Esophagus mucosa (tissue), 1 donor: ENCODE data around the gene SYT13. TPM values are rescaled to one million over a fixed set of nuclear protein-coding genes. Genes with fewer than 3 reads are reported as not detected.

Experiments used
- ATAC-seq: fragments of 200-7000 bp; cut with Tn5 transposase; one replicate; pipeline ENCODE4 v1.9.1; 2020
- total RNA-seq: library from RNA; stranded (reverse); gene quantifications from one replicate; pipeline ENCODE4 v1.2.4, GENCODE V29; 2023
- donor health status: DM: yes; HTN: yes; CAD: no.

The SYT13 gene
- total RNA-seq, 1 donor from 2014 or later: not detected

DNA sequence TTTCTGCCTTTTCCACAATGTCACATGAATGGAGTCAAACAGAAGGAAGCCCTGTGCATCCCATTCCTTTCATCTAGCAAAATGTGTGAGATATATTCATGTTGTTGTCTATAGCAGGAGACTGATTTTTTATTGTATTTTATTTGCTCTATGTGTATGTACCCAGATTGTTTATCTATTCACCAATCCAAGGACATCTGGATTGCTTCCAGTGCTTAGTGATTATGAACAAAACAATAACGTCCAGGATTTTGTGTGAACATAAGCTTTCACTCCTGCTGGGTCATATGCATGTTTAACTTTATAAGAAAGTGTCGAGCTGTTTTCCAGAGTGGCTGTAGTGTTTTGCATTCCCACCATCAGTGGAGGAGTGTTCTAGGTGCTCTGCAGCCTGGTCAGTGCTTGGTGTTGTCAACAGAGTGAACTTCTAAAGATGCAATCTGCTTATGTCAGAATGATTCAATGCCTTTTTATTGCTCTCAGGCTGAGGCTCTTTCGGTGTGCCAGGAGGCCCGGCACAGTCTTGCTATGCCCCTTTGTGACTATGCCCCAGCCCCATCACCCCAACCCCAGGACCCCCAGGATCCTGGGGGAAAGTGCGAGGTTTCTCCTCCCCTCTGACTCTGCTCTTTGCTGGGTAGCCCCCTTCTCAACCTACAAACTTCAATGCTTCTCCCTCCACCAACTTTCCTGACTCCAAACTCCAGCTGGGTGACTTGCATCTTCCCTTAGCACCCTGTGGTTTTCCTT lies 19.9 kb upstream of the SYT13 start:
- no peak for ATAC-seq

DNA sequence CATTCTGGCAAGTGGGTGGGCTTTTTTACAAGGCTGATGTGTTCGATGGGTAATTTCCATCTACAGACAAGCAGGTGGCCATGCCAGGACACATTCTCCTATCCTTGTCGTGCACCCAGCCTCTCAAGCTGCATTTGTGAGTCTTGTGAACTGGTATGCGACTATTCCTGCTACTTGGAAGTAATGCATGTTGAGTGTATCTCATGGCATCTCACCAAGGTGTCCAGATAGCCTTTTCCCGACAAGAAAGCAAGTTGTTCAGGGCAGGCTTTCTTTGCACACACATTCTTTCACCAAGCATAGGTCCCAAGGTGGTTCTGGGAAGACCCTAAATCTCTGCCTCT lies 18.8 kb upstream of the SYT13 start:
- no peak for ATAC-seq

DNA sequence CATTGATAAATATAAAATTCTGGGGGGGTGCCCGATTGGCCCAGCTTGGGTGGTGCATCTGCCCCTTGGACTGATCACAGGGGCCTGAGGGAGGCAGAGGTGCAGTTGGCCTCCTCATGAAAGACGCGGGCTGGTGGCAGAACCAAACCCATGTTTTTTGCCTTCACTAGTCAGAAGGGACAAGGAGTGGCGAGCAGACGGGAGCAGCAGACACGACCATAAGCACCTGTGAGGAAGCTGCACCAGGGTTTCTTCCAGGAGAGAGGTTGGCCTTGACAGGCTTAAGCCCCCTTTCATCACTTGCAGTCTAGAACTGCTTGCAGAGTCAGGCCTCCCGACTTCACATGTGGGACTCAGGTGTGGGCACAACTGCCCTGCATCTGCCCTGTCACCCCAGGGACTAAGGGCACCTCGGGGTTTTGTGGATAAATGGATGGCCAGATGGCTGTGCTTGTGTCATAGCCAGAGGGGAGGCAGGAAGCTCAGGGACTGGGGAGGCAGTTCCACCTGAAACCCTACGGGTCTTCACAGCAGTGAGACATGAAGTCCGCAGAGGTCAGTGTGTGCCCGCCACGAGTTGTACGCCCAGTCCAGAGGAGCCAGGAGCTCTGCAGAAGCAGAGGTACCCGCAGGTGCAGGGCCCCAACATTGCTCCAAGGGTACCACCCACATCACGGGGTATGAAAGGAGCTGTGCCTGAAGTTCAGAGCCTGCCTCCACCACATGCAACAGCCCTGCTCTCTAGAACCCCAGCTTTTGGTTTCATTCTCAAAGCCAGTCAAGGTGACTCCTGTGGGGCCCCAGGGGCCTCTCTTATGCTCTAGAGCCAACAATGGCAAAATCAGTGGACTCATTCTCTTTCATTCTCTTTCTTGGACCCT lies 18.2 kb upstream of the SYT13 start:
- no peak for ATAC-seq

- no peak for ATAC-seq
Measured at GRCh38 chr11:45303316-45303715, 17.2 kb upstream of the SYT13 start.

GRCh38 chr11:45301537-45302246 lies 15.6 kb upstream of the SYT13 start:
- ATAC-seq: no peak

DNA sequence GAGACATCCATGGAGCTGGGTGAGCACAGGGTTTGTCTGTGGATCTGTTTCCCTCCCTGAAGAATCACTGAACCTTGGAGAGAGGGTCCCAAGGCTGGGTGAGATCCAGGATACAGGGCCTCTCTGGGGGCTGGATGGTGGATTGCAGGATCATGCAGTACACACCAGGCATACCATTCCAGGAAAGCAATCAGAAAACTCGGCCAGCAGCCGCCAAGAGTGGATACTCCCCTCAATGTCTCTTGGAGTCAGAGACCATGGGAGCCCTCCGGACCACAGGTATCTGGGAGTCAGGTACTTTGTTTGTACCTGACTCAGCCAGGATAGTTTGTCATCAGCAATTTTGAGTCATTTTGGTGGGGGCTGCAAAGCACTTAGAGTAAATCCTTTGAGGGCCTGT lies 14.6 kb upstream of the SYT13 start:
- ATAC-seq: no peak

DNA sequence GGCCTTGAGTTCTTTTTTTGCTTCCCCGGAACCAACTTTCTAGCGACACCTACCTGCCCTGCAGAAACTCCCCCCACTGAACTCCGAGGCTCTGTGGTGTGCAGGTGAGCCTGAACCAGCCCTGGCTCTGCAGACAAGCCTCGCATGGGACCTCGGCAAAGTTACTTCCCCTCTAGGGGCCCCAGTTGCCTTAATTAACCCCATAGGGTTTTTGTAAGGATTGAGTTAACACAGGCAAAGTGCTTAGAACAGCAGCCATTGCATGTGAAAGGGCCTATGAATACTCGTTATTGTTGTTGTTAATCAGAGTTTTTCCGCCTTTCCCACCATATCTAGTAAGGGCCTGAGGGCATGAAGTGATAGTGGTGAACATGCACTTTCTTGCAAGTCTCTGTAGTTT lies 12.6 kb upstream of the SYT13 start:
- no peak for ATAC-seq

DNA sequence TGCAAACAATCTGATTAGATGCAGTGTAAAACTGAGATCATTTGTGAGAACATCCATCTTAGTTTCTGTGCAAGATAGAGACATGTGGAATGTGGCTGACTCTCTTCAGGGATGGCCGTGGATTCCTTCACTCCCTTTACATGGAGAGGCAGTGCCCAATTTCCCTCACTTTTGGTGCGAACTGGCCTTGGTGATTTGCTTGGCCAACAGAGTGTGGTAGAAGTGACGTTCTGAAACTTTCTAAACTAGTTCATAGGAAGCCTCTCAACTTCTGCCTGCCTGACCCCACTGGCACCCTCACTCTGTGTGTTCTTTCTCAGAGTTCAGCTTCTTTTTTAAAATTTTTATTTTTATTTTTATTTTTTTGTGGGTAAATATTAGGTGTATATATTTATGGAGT lies 9.9 kb upstream of the SYT13 start:
- ATAC-seq: no peak

GRCh38 chr11:45294499-45294898 lies 8.4 kb upstream of the SYT13 start:
- peak; percentile 25 for ATAC-seq

GRCh38 chr11:45293566-45294192 lies 7.5 kb upstream of the SYT13 start:
- ATAC-seq: peak; percentile 80

DNA sequence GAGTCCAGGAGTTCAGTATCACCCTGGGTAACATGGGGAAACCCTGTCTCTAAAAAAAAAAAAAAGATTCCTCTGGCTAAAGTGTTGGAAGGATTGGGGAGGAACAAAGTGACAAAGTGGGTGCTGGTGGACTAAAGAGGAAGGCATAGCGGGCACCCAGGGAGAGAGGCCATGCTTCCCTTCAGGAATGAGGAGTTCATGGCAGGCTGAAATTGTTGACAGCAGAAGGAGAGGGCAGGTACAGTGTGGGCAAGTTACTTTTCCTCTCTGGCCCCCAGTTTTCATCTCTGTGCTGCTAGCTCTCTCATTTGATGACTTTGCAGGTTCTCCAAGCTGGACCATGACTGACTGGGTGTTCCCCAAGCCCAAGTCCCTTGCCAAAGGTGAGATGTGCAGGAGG lies 4.4 kb upstream of the SYT13 start:
- ATAC-seq: no peak

GRCh38 chr11:45289369-45289768 lies 3.2 kb upstream of the SYT13 start:
- ATAC-seq: no peak

GRCh38 chr11:45288339-45288738 lies 2.2 kb upstream of the SYT13 start:
- ATAC-seq: no peak

- no peak for ATAC-seq
Measured at GRCh38 chr11:45287316-45287903, 1.3 kb upstream of the SYT13 start.

DNA sequence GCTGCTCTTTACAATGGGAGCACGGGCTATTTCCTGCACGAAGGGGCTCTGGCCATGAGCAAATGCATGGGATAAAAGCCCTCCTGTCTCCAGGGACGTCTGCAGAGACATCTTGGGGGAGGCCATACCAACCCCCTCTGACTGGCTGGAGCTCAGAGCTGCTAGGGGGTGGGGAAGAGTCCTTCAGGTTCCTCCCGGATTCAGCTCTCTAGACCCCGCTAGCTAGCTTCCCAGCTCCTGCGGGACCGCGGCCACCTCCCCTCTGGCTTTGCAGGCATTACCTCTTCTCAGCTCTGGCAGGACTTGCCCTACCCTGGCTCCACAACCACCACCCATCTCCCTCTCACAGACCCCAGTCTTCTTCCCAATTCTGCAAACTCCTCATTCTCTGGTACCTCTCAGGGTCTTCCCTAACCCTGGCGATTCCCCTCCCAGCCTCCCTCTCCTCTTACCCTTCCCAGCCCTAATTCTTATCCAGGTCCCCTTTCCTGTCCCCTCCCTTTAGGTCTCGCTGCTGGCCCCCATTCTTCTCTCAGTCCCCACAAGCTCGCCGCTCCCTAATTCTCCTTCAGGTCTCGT lies 802 bp downstream of the SYT13 start:
- ATAC-seq: no peak

- no peak for ATAC-seq
Measured at GRCh38 chr11:45282081-45282480, 4.1 kb downstream of the SYT13 start.

- no peak for ATAC-seq
Measured at GRCh38 chr11:45280449-45280848, 5.7 kb downstream of the SYT13 start.

DNA sequence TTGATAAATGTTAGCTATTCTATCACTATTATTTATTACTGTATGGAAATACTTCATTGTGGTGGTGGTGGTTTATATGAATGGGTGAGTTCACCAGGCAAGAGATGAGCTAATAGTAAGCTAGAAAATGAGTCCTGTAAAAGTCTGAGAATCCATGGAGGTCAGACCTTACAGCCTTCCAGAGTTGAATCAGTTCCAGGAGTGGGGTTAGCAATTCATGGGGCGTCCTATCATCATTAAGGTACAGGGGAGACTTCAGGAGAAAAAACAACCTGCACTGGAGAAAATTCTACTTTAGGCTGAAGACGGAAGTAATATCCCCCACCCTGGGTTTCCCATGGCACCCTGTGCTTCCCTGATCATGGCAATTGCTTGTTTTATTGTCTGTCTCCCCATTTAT lies 6.5 kb downstream of the SYT13 start:
- no peak for ATAC-seq

DNA sequence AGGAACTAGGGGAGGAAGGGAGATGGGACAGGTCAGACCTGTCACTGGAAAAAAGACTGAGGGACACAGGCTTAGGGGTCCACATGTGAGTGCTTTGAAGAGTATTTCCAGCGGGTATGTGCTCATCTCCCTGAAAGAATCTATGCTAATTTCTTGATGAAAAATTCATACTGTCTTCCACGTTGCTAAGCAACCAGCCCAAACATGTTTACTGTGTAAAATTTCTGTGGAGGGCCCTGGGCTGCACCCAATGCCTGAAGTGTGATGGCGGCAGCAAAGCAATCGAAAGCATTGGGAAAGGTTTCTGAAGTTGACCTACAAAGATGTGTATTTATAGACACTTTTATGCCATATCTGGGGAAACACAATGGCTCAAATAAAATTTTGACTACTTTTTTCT lies 7.4 kb downstream of the SYT13 start:
- ATAC-seq: no peak

DNA sequence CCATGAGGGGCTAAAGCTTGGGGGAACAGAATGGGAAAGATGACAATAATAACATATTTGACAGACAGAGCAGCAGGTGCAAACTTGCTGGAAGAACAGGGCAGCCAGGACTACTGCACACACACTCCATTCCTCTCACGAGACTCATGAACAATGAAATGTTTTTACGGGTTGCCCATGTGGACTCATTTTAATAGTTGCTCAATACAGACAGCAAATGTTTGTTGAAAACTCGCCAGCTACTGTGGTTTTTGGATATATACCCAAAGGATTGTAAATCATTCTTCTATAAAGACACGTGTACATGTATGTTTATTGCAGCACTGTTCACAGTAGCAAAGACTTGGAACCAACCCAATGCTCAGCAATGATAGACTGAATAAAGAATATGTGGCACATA lies 10.3 kb downstream of the SYT13 start:
- ATAC-seq: no peak

GRCh38 chr11:45274206-45274605 lies 11.9 kb downstream of the SYT13 start:
- ATAC-seq: no peak

DNA sequence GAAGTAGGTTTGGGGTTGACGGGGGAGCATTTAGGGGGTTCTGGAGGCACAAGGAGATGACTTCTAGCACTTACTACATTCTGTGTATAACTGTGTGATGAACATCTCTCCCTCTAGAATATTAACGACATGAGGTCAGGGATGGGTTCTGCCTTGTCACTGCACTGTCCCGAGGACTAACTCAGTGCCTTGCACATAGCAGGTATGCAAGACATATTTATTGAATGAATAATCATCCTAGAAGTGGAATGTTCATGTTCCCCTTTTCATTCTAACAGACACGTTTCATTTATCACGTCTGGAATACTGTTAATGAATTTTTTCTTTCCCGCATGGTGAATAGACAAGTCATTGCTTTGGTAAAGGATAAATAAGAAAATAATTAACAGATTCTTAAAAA lies 12.6 kb downstream of the SYT13 start:
- no peak for ATAC-seq
